Measurements from ENCODE around the gene TRPC4AP. TPM values are rescaled to one million over a fixed set of nuclear protein-coding genes. Genes with fewer than 3 reads are reported as not detected.
A peak's percentile ranks its signal among the peaks of the same experiment; 100 is the strongest.

TRPC4AP gene
- total RNA-seq, 4 donors from 2014 or later, result 53.3 to 76.8 (median 73.5) TPM

DNA sequence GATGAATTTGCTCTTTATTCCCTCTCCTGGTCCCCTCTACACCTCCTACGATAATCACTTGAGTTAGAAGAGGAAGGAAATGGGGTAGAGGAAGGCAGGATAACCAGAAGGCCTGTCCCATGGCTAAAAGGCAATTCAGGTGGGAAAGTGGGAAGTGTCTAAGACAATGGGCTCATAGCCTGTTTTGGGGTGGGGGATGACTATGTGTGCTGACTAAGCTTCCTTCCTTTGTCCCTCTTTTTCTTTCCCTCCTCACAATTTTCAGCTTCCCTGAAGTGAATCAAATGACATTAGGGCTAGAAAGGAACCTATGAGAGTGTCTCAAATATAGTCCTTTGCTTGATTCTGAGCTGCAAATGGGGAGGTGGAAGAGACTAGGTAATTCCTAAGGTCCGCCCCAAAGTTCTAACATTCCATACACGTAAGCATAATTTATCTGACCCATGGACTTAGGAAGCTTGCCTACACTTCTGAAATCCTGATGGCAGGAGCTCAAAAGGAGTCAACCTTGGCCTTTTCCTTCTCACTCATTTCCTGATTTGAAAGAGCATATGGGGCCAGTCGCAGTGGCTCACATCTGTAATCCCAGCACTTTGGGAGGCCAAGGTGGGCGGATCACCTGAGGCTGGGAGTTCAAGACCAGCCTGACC lies 30.3 kb upstream of the TRPC4AP start:
- Histone ChIP-seq H3K27me3 (no peaks in the 10 kb centered on the region), H3K27ac (no peak overlapping the region), H3K36me3 (peaks cover 48 to 63% of the 10 kb centered on the region in 2 donors), H3K9me3 (no peaks in the 10 kb centered on the region), H3K4me3 (replicated peaks in 1 of 3) (no peak overlapping the region), H3K4me1 (no peaks in the 10 kb centered on the region)
- intact Hi-C loops (cut with DNase I), result no loop called here
- no peak for TF ChIP-seq POLR2A (IDR thresholded peaks at IDR 0.05)
- no peak for TF ChIP-seq CTCF (IDR thresholded peaks at IDR 0.05)
- no peak for DNase-seq
- 90% methylated on average over 5 of the region's 5 CpGs for WGBS, 2 donors

DNA sequence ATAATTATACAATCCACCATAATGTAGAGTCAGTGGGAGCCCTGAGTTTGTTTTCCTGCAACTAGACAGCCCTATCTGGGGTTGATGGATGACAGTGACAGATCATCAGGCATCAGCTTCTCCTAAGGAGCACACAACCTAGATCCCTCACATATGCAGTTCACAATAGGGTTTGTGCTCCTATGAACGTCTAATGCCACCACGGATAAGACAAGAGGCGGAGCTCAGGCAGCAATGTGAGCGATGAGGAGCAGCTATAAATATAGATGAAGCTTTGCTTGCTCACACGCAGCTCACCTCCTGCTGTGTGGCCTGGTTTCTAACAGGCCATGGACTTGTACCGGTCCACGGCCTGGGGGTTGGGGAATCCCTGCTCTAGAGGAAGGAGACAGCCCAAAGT lies 28.6 kb upstream of the TRPC4AP start:
- no peaks in the 10 kb centered on the region for H3K9me3 ChIP-seq
- intact Hi-C loops (cut with DNase I), result no loop called here

DNA sequence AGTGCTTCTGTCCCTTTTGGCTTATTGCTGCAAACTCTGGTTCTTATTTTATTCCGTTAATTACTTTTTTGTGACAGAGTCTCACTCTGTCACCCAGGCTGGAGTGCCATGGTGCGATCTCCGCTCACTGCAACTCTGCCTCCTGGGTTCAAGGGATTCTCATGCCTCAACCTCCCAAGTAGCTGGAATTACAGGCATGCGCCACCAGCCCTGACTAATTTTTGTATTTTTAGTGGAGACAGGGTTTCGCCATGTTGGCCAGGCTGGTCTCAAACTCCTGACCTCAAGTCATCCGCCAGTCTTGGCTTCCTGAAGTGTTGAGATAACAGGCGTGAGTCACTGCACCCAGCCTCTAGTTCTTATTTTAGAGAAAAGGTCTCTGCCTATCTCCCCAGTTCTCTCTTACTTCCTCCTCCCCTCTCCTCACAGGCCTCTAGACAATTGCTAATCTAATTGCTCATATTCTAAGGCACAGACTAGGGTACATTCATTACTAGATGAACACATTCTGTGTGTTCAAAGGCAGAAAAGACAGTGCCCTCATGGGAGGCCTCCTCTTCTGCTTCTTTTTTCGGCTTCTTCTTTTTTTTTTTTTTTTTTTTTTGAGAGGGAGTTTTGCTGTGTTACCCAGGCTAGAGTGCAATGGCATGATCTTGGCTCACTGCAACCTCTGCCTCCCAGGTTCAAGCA lies 27.6 kb upstream of the TRPC4AP start:
- H3K4me3 ChIP-seq (replicated peaks in 1 of 3), result no peak overlapping the region
- peak in 1 of 2 donors; percentile 13 for DNase-seq
- no peaks in the 10 kb centered on the region for H3K27me3 ChIP-seq
- H3K4me1 ChIP-seq, result no peaks in the 10 kb centered on the region
- TF ChIP-seq CTCF (IDR thresholded peaks at IDR 0.05) (no peak), POLR2A (IDR thresholded peaks at IDR 0.05) (no peak)
- intact Hi-C loops (cut with DNase I), result no loop called here
- H3K36me3 ChIP-seq, result peaks cover 58 to 59% of the 10 kb centered on the region in 2 donors
- no peaks in the 10 kb centered on the region for H3K9me3 ChIP-seq
- 85 to 86% methylated on average over 8 of the region's 8 CpGs for WGBS, 2 donors
- H3K27ac ChIP-seq, result peak overlapping the region in 1 of 3 donors; percentile 41

More for the DNA sequence above, 28.6 kb upstream of the TRPC4AP start:
- DNase-seq, result no peak
- no peaks in the 10 kb centered on the region for H3K27me3 ChIP-seq
- no peaks in the 10 kb centered on the region for H3K4me1 ChIP-seq
- peaks cover 54% of the 10 kb centered on the region in 2 donors for H3K36me3 ChIP-seq
- H3K27ac ChIP-seq, result no peak overlapping the region
- 92 to 94% methylated on average over 7 of the region's 7 CpGs for WGBS, 2 donors
- no peak overlapping the region for H3K4me3 ChIP-seq (replicated peaks in 1 of 3)
- TF ChIP-seq CTCF (IDR thresholded peaks at IDR 0.05), result no peak
- no peak for TF ChIP-seq POLR2A (IDR thresholded peaks at IDR 0.05)

DNA sequence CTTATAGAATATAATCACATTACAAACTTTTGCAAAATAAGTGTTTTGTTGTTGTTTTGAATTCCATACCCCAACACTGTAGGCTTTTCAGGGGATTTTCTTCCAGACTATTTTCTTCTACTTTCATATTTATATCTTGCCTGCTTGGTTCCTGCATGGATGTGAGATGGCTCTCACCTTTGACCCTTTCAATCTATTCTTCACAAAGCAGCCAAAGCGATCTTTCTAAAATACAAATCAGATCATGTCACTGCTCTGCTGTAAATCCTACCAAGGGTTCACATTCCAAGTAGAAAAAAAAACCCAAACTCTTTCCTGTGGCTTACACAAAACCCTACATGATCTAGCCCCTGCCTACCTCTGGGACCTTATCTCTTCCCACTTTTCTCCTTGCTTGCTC lies 25.0 kb upstream of the TRPC4AP start:
- TF ChIP-seq POLR2A (IDR thresholded peaks at IDR 0.05) (no peak), CTCF (IDR thresholded peaks at IDR 0.05) (no peak)
- Histone ChIP-seq H3K4me1 (no peaks in the 10 kb centered on the region), H3K4me3 (replicated peaks in 1 of 3) (no peak overlapping the region), H3K36me3 (peaks cover 39 to 47% of the 10 kb centered on the region in 2 donors), H3K9me3 (no peaks in the 10 kb centered on the region), H3K27me3 (no peaks in the 10 kb centered on the region), H3K27ac (peak overlapping the region in 2 of 3 donors; percentile 54 to 57)
- no peak for DNase-seq
- WGBS, 2 donors, result 72 to 84% methylated on average over 1 of the region's 1 CpG
- intact Hi-C loops (cut with DNase I), result no loop called here

DNA sequence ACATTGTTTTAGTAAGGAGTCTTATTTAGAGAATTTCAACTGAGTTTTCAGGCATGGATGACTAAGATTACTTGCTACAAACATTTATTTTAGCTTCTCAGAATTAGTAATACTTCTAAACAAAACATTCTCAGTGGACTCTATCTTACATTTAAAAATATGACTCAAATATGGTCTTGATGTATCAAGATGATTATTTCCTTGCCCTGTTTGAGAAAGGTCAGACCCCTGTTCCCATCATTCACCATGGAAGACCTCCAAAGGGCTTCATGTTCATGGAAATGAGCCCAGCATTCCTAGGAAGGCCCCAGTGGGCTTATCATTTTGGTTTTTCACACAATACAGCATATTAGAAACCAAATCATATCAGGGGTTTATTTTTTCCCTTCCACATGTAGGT lies 24.6 kb upstream of the TRPC4AP start:
- H3K4me1 ChIP-seq, result no peaks in the 10 kb centered on the region
- H3K27me3 ChIP-seq, result no peaks in the 10 kb centered on the region
- DNase-seq, result no peak
- no peak overlapping the region for H3K4me3 ChIP-seq (replicated peaks in 1 of 3)
- H3K27ac ChIP-seq, result peak overlapping the region in 1 of 3 donors; percentile 54
- intact Hi-C loops (cut with DNase I), result no loop called here
- TF ChIP-seq POLR2A (IDR thresholded peaks at IDR 0.05) (no peak), CTCF (IDR thresholded peaks at IDR 0.05) (no peak)
- H3K36me3 ChIP-seq, result peaks cover 35 to 43% of the 10 kb centered on the region in 2 donors
- H3K9me3 ChIP-seq, result no peaks in the 10 kb centered on the region

Measured in thyroid gland (tissue), 4 donors.